BLaER1 (cell line): ENCODE data around the gene SLC9A7.
A peak's percentile ranks its signal among the peaks of the same experiment; 100 is the strongest.

ENCODE experiments used
- H3K27ac ChIP-seq: shearing (Covaris generic); formaldehyde crosslinking; 2 replicates; pipeline ENCODE4 v1.8.1; 2022
- H3K27me3 ChIP-seq: shearing (Covaris generic); formaldehyde crosslinking; 2 replicates; pipeline ENCODE4 v1.8.1; 2022
- H3K36me3 ChIP-seq: shearing (Covaris generic); formaldehyde crosslinking; 2 replicates; pipeline ENCODE4 v1.8.1; 2022
- H3K4me1 ChIP-seq: shearing (Covaris generic); formaldehyde crosslinking; 2 replicates; pipeline ENCODE4 v1.8.1; 2022
- H3K4me2 ChIP-seq: shearing (Covaris generic); formaldehyde crosslinking; 2 replicates; pipeline ENCODE4 v1.8.1; 2022
- H3K4me3 ChIP-seq: shearing (Covaris generic); formaldehyde crosslinking; 2 replicates; pipeline ENCODE4 v1.8.1; 2022
- H3K9ac ChIP-seq: shearing (Covaris generic); formaldehyde crosslinking; 2 replicates; pipeline ENCODE4 v1.8.1; 2022
- H3K9me3 ChIP-seq: shearing (Covaris generic); formaldehyde crosslinking; 2 replicates; pipeline ENCODE4 v1.8.1; 2022
- H4K20me1 ChIP-seq: shearing (Covaris generic); formaldehyde crosslinking; 2 replicates; pipeline ENCODE4 v1.8.1; 2022
- Cebpa-rat ChIP-seq: shearing (Covaris generic); IDR thresholded peaks from 2 replicates; pipeline ENCODE4 v1.8.1; 2022

The SLC9A7 gene

GRCh38 chrX:46642145-46642544 is 116.8 kb downstream of the SLC9A7 start:
- no peak for TF ChIP-seq Cebpa-rat
- no peaks in the 10 kb centered on the region for H3K9me3 ChIP-seq
- peaks cover 38% of the 10 kb centered on the region for H3K4me1 ChIP-seq
- no peaks in the 10 kb centered on the region for H3K27me3 ChIP-seq
- no peak overlapping the region for H3K4me3 ChIP-seq
- H4K20me1 ChIP-seq: no peaks in the 10 kb centered on the region
- peak overlapping the region; percentile 57 for H3K4me2 ChIP-seq
- H3K9ac ChIP-seq: no peak overlapping the region
- peaks cover 12% of the 10 kb centered on the region for H3K36me3 ChIP-seq
- H3K27ac ChIP-seq: no peak overlapping the region

- Histone ChIP-seq H3K9me3 (no peaks in the 10 kb centered on the region), H3K9ac (no peak overlapping the region), H3K4me1 (peaks cover 20% of the 10 kb centered on the region), H3K4me3 (no peak overlapping the region), H4K20me1 (no peaks in the 10 kb centered on the region), H3K27me3 (no peaks in the 10 kb centered on the region), H3K27ac (no peak overlapping the region), H3K36me3 (no peaks in the 10 kb centered on the region), H3K4me2 (no peak overlapping the region)
- TF ChIP-seq Cebpa-rat: no peak
Measured at GRCh38 chrX:46637938-46638337, 121.0 kb downstream of the SLC9A7 start.

DNA sequence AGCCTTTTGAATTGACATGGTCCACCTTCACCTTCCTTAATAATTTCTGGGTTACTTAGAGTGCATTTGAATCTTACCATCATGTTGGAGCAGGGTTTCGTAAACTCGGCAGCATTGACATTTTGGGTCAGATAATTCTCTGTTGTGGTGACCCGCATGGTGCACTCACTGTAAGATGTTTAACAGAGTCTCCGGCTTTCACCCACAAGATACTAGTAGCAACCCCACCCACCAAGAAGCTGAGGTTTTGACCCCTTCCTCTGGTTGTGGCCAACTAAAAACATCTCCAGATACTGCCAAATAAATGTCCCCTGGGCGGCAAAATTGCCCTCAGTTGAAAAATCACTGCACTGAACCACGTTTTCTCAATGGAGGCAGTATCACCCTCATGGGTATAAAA is 122.7 kb downstream of the SLC9A7 start:
- peaks cover 5% of the 10 kb centered on the region; the same call in 1 of the 2 replicates for H3K36me3 ChIP-seq

DNA sequence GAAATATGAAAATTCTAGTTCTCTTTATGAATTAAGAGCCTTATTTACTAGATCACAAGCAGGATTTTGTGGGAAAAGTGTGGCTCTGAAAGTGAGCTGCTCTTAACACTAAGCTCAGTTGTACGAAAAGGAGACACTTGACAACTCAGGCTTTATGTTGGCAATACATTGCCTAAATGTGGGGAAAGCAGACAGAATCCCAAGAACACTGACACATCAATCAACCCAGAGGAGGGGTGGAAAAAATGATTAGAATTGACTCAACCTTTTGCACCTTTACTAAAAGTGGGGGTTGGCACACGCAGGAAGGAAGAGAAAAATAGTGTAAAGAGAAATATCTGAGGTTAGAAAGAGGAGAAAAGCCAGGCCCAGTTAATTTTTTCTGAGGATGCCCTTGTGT is 123.7 kb downstream of the SLC9A7 start:
- Histone ChIP-seq H3K36me3 (peaks cover 10% of the 10 kb centered on the region; the same call in 1 of the 2 replicates), H3K4me3 (no peak overlapping the region), H3K27me3 (no peaks in the 10 kb centered on the region), H3K4me2 (no peak overlapping the region), H3K9me3 (peaks cover 7% of the 10 kb centered on the region; the same call in 1 of the 2 replicates), H3K4me1 (peaks cover 8% of the 10 kb centered on the region), H3K9ac (no peak overlapping the region), H4K20me1 (no peaks in the 10 kb centered on the region), H3K27ac (no peak overlapping the region)
- no peak for TF ChIP-seq Cebpa-rat

More for the DNA sequence above, 122.7 kb downstream of the SLC9A7 start:
- no peaks in the 10 kb centered on the region for H4K20me1 ChIP-seq
- peaks cover 8% of the 10 kb centered on the region for H3K4me1 ChIP-seq
- TF ChIP-seq Cebpa-rat: no peak
- no peak overlapping the region for H3K4me3 ChIP-seq
- no peak overlapping the region for H3K9ac ChIP-seq
- H3K27ac ChIP-seq: no peak overlapping the region
- no peaks in the 10 kb centered on the region for H3K27me3 ChIP-seq
- peak overlapping the region; percentile 35 for H3K4me2 ChIP-seq
- H3K9me3 ChIP-seq: peaks cover 2% of the 10 kb centered on the region; the same call in 1 of the 2 replicates

DNA sequence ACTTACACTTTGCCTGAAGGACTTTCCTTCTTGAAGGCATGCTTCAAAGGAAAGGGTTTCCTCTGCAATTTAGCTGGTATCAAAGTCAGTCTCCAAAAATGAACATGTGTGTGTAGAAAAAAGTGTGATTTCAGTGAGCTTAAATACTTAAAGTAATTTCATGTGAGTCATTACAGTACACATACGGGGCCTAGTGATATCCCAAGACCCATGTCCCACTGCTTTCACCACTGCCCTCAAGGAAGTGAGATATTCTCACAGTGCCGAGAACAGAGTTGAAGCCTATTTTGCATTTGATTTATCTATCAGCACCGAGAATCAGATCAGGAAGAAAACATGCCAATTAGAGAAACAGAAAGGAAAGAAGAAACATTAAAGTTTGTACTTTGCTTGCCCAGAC is 124.3 kb downstream of the SLC9A7 start:
- no peak for TF ChIP-seq Cebpa-rat
- Histone ChIP-seq H3K9me3 (peaks cover 7% of the 10 kb centered on the region; the same call in 1 of the 2 replicates), H3K27ac (no peak overlapping the region), H3K36me3 (peaks cover 10% of the 10 kb centered on the region; the same call in 1 of the 2 replicates), H3K9ac (no peak overlapping the region), H3K27me3 (no peaks in the 10 kb centered on the region), H3K4me3 (no peak overlapping the region), H3K4me2 (no peak overlapping the region), H3K4me1 (peaks cover 14% of the 10 kb centered on the region), H4K20me1 (no peaks in the 10 kb centered on the region)

DNA sequence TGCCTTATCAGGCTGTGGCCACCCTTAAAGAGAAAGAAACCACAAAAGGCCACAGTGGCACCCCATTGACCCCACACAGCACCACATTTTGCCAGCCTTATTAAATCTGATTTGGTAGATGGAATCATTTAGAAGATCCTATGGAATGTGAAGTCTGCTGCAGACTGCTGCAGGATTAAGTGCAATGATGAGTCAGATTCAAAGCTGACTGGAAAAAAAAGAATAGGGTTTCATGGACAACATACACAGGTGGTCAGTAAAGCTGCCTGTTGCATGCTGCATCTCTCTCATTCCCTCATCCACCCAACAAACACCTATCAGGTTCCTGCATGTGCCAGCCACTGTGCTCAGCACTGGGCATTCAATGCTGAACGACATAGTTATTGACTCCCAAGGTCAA is 128.8 kb downstream of the SLC9A7 start:
- H3K4me1 ChIP-seq: peaks cover 44% of the 10 kb centered on the region
- peak overlapping the region; percentile 58 for H3K4me2 ChIP-seq
- peaks cover 7% of the 10 kb centered on the region; the same call in 1 of the 2 replicates for H3K9me3 ChIP-seq
- TF ChIP-seq Cebpa-rat: no peak
- no peak overlapping the region for H3K9ac ChIP-seq
- no peaks in the 10 kb centered on the region for H4K20me1 ChIP-seq
- H3K27me3 ChIP-seq: no peaks in the 10 kb centered on the region
- H3K27ac ChIP-seq: no peak overlapping the region
- H3K4me3 ChIP-seq: no peak overlapping the region
- H3K36me3 ChIP-seq: peaks cover 10% of the 10 kb centered on the region; the same call in 1 of the 2 replicates

DNA sequence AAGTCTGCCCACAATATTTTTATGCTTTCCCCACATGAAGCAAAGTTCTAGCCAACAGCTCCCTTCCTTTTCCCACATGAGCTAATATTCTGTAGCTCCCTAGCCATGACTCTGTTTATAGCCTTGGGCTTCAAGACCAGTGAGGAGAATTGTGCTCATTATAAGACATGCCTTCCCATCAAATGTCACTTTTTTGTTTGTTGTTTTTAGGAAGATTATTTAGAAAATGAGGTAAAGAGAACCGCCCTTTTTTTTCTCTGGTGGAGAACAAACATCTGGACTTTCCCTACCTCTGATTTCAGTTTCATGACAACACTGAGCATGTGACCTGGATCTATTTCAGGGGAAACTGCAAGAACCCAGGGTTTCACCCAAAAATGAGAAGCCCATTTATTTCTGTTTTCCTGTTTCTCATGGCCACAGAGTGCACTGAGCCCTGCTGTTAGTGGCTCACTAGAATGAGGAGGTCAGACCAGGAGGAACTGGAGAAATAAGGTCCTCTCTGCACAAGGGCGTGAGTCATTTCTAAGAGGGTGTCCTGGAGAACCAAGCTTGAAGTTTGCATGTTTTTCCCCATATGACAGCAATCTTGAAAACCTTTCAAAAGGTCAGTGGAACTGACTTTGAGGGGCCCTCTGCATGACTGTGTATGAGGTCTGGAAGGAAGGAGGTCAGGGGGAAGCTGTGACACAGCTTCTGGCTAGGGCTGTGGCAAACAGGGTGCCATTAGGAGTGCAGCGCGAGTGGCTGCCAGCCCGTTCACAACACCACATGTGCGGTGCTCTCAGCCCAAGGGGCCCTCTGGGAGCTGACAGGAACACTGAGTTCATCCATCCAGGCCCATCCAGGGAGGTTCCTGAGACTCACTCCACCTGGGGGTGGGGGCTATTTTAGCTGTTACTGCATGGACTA is 130.2 kb downstream of the SLC9A7 start:
- peaks cover 7% of the 10 kb centered on the region; the same call in 1 of the 2 replicates for H3K9me3 ChIP-seq
- H3K9ac ChIP-seq: peak overlapping the region; percentile 39; the same call in 1 of the 2 replicates
- no peaks in the 10 kb centered on the region for H4K20me1 ChIP-seq
- H3K36me3 ChIP-seq: peaks cover 10% of the 10 kb centered on the region; the same call in 1 of the 2 replicates
- no peak for TF ChIP-seq Cebpa-rat
- no peaks in the 10 kb centered on the region for H3K27me3 ChIP-seq
- peak overlapping the region; percentile 56 for H3K27ac ChIP-seq
- H3K4me3 ChIP-seq: no peak overlapping the region
- peaks cover 44% of the 10 kb centered on the region for H3K4me1 ChIP-seq
- H3K4me2 ChIP-seq: peak overlapping the region; percentile 58

DNA sequence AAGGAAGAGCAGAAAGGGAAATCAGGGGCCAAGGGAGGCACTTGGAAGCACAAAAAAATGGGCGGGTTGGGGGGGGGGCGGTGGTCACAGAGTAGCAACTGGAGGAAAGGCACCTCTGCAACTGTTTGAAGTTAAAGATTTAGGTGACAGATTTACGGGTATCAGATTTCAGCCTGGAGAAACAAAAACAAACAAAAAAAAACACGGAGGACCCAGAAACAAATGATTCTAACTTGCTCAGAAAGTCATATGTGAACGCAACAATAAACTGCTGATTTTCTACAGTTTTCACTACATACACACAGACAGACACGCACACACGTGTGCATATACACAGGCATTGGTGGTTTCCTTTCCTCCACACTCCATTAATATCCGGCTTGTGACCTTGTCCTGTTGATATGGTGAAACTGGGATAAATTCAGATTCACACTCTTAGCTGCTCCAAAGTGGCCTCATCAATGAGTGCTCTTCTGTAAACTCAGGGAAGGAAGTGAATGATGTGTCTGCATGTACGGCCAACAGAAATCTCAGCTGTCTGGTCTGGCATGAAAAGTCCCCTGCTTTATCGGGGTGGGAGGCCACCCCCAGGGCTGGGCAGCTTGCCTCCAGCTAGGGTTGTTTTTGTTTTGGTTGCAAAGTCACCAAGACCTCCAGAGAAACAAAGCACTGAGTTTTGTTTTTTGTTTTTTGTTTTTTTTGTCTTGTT is 131.1 kb downstream of the SLC9A7 start:
- peaks cover 7% of the 10 kb centered on the region; the same call in 1 of the 2 replicates for H3K9me3 ChIP-seq
- peak overlapping the region; percentile 56 for H3K27ac ChIP-seq
- peak overlapping the region; percentile 39; the same call in 1 of the 2 replicates for H3K9ac ChIP-seq
- no peak for TF ChIP-seq Cebpa-rat
- H3K4me2 ChIP-seq: peak overlapping the region; percentile 66
- H3K4me1 ChIP-seq: peaks cover 44% of the 10 kb centered on the region
- no peak overlapping the region for H3K4me3 ChIP-seq
- H3K36me3 ChIP-seq: peaks cover 10% of the 10 kb centered on the region; the same call in 1 of the 2 replicates
- no peaks in the 10 kb centered on the region for H4K20me1 ChIP-seq
- H3K27me3 ChIP-seq: no peaks in the 10 kb centered on the region

- Histone ChIP-seq H3K9me3 (peaks cover 7% of the 10 kb centered on the region; the same call in 1 of the 2 replicates), H3K4me3 (no peak overlapping the region), H3K36me3 (peaks cover 10% of the 10 kb centered on the region; the same call in 1 of the 2 replicates), H3K4me2 (peak overlapping the region; percentile 66), H3K9ac (no peak overlapping the region), H3K27me3 (no peaks in the 10 kb centered on the region), H4K20me1 (no peaks in the 10 kb centered on the region), H3K27ac (peak overlapping the region; percentile 63), H3K4me1 (peaks cover 44% of the 10 kb centered on the region)
- TF ChIP-seq Cebpa-rat: no peak
Measured at GRCh38 chrX:46627062-46627461, 131.9 kb downstream of the SLC9A7 start.
